ELF-1 (cell line): Measurements from ENCODE around the gene FBH1.
"Not testable (repeated sequence)": the region's sequence is repeated elsewhere in the genome, so short reads cannot be mapped to it uniquely, and the experiment has no call there.

Experiments
- DNase-seq: peaks from one replicate; pipeline ENCODE4 v3.0.0-alpha.2; 2016; ENCODE audit warnings: low read depth, low spot score

FBH1 gene

GRCh38 chr10:5889624-5890451 is at the start of gene FBH1, which contains the start of gene ANKRD16:
TSS of gene FBH1 (plus strand) at chr10:5890243. CDS start at chr10:5890346, 103 bp downstream.
TSS of gene ANKRD16 (minus strand) at chr10:5889893. CDS start at chr10:5889354, 539 bp downstream.
- DNase-seq: peak; percentile 99

GRCh38 chr10:5840314-5841307 is 49.4 kb upstream of the FBH1 start:
- DNase-seq: peak; percentile 62

GRCh38 chr10:5841965-5842364 is 48.1 kb upstream of the FBH1 start:
- no peak for DNase-seq

GRCh38 chr10:5843686-5844344 is 46.2 kb upstream of the FBH1 start:
- DNase-seq: no peak

GRCh38 chr10:5844345-5845055 is 45.5 kb upstream of the FBH1 start:
- DNase-seq: no peak

GRCh38 chr10:5846667-5847066 is 43.4 kb upstream of the FBH1 start:
- DNase-seq: not testable (repeated sequence)

- peak; percentile 27 for DNase-seq
Observed at GRCh38 chr10:5854131-5854475, 35.9 kb upstream of the FBH1 start.

GRCh38 chr10:5855979-5856700 is 33.9 kb upstream of the FBH1 start:
- DNase-seq: no peak

GRCh38 chr10:5856701-5857004 is 33.4 kb upstream of the FBH1 start:
- no peak for DNase-seq

- DNase-seq: no peak
Observed at GRCh38 chr10:5858811-5859210, 31.2 kb upstream of the FBH1 start.

- no peak for DNase-seq
Observed at GRCh38 chr10:5860066-5860465, 30.0 kb upstream of the FBH1 start.

- DNase-seq: no peak
Observed at GRCh38 chr10:5862360-5862961, 27.6 kb upstream of the FBH1 start.

- not testable (repeated sequence) for DNase-seq
Observed at GRCh38 chr10:5862981-5863685, 26.9 kb upstream of the FBH1 start.

GRCh38 chr10:5866451-5867081 is 23.5 kb upstream of the FBH1 start:
- DNase-seq: not testable (repeated sequence)

GRCh38 chr10:5867091-5867615 is 22.9 kb upstream of the FBH1 start:
- DNase-seq: not testable (repeated sequence)

- DNase-seq: not testable (repeated sequence)
Observed at GRCh38 chr10:5868383-5868782, 21.7 kb upstream of the FBH1 start.

- no peak for DNase-seq
Observed at GRCh38 chr10:5869156-5869555, 20.9 kb upstream of the FBH1 start.

- no peak for DNase-seq
Observed at GRCh38 chr10:5871596-5871995, 18.4 kb upstream of the FBH1 start.

- peak; percentile 84 for DNase-seq
Observed at GRCh38 chr10:5873515-5873995, 16.5 kb upstream of the FBH1 start.
